K562 (cell line): ENCODE measurements around the gene SAMD9L. TPM values are rescaled to one million over a fixed set of nuclear protein-coding genes. Genes with fewer than 3 reads are reported as not detected.
A peak's percentile ranks its signal among the peaks of the same experiment; 100 is the strongest.

Experiments
- AFF1 ChIP-seq, 2 experiments: fragments of 450-650 bp; IDR thresholded peaks; 2 replicates each; pipeline ENCODE4 v1.6.1; 2018; ENCODE audit warnings: mild to moderate bottlenecking in 2 of 2, low read depth in 1 of 2; ENCODE audit not compliant: partially characterized antibody in 2 of 2
- ARNT ChIP-seq, 2 experiments: fragments of 450-650 bp; IDR thresholded peaks; 2 replicates each; pipeline ENCODE4 v1.6.1; 2016; ENCODE audit warnings: mild to moderate bottlenecking in 1 of 2
- ATF2 ChIP-seq: sonication (generic); formaldehyde crosslinking; IDR thresholded peaks from 2 replicates; pipeline ENCODE4 v1.8.1; 2022; ENCODE audit warnings: missing genetic modification reagents
- ATF7 ChIP-seq: fragments of 450-650 bp; IDR thresholded peaks from 2 replicates; pipeline ENCODE4 v1.7.1; 2014; ENCODE audit warnings: mild to moderate bottlenecking, moderate library complexity
- CBX5 ChIP-seq: IDR thresholded peaks from 2 replicates; pipeline ENCODE4 v1.6.1; 2014; ENCODE audit warnings: low read depth, borderline replicate concordance
- CEBPB ChIP-seq: fragments of 450-650 bp; IDR thresholded peaks from 2 replicates; pipeline ENCODE4 v1.6.1; 2016; ENCODE audit warnings: missing genetic modification characterization, missing compliant biosample characterization
- CSDE1 ChIP-seq, 2 experiments: fragments of 450-650 bp; IDR thresholded peaks; 2 replicates each; pipeline ENCODE4 v1.6.1; 2016; ENCODE audit warnings: mild to moderate bottlenecking in 1 of 2
- CTBP1 ChIP-seq: fragments of 450-650 bp; IDR thresholded peaks from 2 replicates; pipeline ENCODE4 v1.6.1; 2016; ENCODE audit warnings: borderline replicate concordance
- CXXC5 ChIP-seq: fragments of 250-450 bp; sonication (Bioruptor Pico); IDR thresholded peaks from 2 replicates; pipeline ENCODE4 v1.8.0; 2022; ENCODE audit warnings: inconsistent platforms, mild to moderate bottlenecking, moderate library complexity
- FOS ChIP-seq: IDR thresholded peaks from 3 replicates; pipeline ENCODE4 v1.6.1; 2011; ENCODE audit not compliant: insufficient read length; ENCODE audit errors: extremely low read depth
- HDAC1 ChIP-seq, 2 experiments: fragments of 450-650 bp; IDR thresholded peaks; 2 replicates each; pipeline ENCODE4 v1.6.1; 2016 to 2017; ENCODE audit warnings: inconsistent platforms in 1 of 2, mild to moderate bottlenecking in 1 of 2, moderate library complexity in 1 of 2
- KDM2B ChIP-seq: fragments of 250-450 bp; sonication (Bioruptor Pico); IDR thresholded peaks from 2 replicates; pipeline ENCODE4 v1.8.0; 2021; ENCODE audit warnings: mild to moderate bottlenecking, moderate library complexity
- NFYB ChIP-seq: IDR thresholded peaks from 2 replicates; pipeline ENCODE4 v1.6.1; 2011; ENCODE audit warnings: mild to moderate bottlenecking, moderate library complexity; ENCODE audit not compliant: insufficient read length; ENCODE audit errors: extremely low read depth
- POLR3G ChIP-seq: IDR thresholded peaks from 2 replicates; pipeline ENCODE4 v1.6.1; 2011; ENCODE audit not compliant: insufficient read length, insufficient replicate concordance; ENCODE audit errors: extremely low read depth
- PRMT5 ChIP-seq: sonication (generic); formaldehyde crosslinking; IDR thresholded peaks from 2 replicates; pipeline ENCODE4 v1.5.0; 2020; ENCODE audit warnings: missing genetic modification reagents
- RNF2 ChIP-seq: sonication (generic); IDR thresholded peaks from 2 replicates; pipeline ENCODE4 v1.6.1; 2016
- RUNX1 ChIP-seq: sonication (generic); IDR thresholded peaks from 2 replicates; pipeline ENCODE4 v1.6.1; 2016; ENCODE audit warnings: antibody characterized with exemption, low read depth
- SLC30A9 ChIP-seq: fragments of 250-450 bp; sonication (Bioruptor Pico); IDR thresholded peaks from 2 replicates; pipeline ENCODE4 v1.8.0; 2022; ENCODE audit warnings: mild to moderate bottlenecking, moderate library complexity
- SP2 ChIP-seq: IDR thresholded peaks from 2 replicates; pipeline ENCODE4 v1.6.1; 2011; ENCODE audit warnings: mild to moderate bottlenecking, low read depth, low read length, moderate library complexity; ENCODE audit not compliant: poor library complexity, severe bottlenecking; ENCODE audit errors: extremely low read depth
- ZNF143 ChIP-seq: sonication (generic); formaldehyde crosslinking; IDR thresholded peaks from 2 replicates; pipeline ENCODE4 v1.9.0; 2022; ENCODE audit warnings: mild to moderate bottlenecking, missing genetic modification reagents
- ZNF232 ChIP-seq: sonication (generic); formaldehyde crosslinking; IDR thresholded peaks from 2 replicates; pipeline ENCODE4 v1.8.0; 2022; ENCODE audit warnings: mild to moderate bottlenecking, missing genetic modification reagents
- ZNF3 ChIP-seq: fragments of 250-450 bp; sonication (Bioruptor Pico); IDR thresholded peaks from 2 replicates; pipeline ENCODE4 v1.5.0; 2021; ENCODE audit warnings: mild to moderate bottlenecking, moderate library complexity
- ZNF639 ChIP-seq, 2 experiments: fragments of 200-800 bp in 1 of 2; sonication (Bioruptor generic) in 1 of 2; sonication (generic) in 1 of 2; formaldehyde crosslinking in 1 of 2; IDR thresholded peaks in 1 of 2; conservative IDR thresholded peaks in 1 of 2; 2 replicates each; pipeline versions ENCODE4 v1.5.0 to v1.6.1; 2016 to 2020; ENCODE audit warnings: missing compliant biosample characterization in 1 of 2, missing genetic modification characterization in 1 of 2, missing genetic modification reagents in 1 of 2
- ZZZ3 ChIP-seq: fragments of 450-650 bp; IDR thresholded peaks from 2 replicates; pipeline ENCODE4 v1.6.1; 2016; ENCODE audit warnings: antibody characterized with exemption, mild to moderate bottlenecking, moderate library complexity
- polyA plus RNA-seq, 8 experiments: library from polyadenylated mRNA; depleted of rRNA in 4 of 8; stranded (reverse) in 5 of 8; unstranded in 3 of 8; fragments of >200 nt; fragmentation: Nextera tagmentation in 2 of 8; fragmentation: Illumina TruSeq in 1 of 8; extraction: Ambion mirVana in 2 of 8; extraction: Trizol in 1 of 8; gene quantifications; 2 replicates each; pipeline versions ENCODE4 v1.2.1 to v1.2.3, GENCODE V29; 2011 to 2014; ENCODE audit warnings: inconsistent platforms in 1 of 8, missing spikeins in 1 of 8
- total RNA-seq, 7 experiments: library from RNA; depleted of rRNA in 6 of 7; stranded (reverse); fragments of >200 nt in 6 of 7; fragmentation: Illumina TruSeq in 2 of 7; extraction: Trizol in 2 of 7; gene quantifications; 2 replicates each; pipeline versions ENCODE4 v1.2.1 to v1.2.3, GENCODE V29; 2011 to 2021; ENCODE audit warnings: low replicate concordance in 1 of 7

SAMD9L gene
- total and polyA plus RNA-seq, 9 of the 15 experiments (the other 6 are each of a cell fraction or from before 2014, with no cell fraction given) = 0.15 to 1.0 (median 0.48) TPM

GRCh38 chr7:93148727-93149126 is 542 bp upstream of the SAMD9L start (continued):
- TF ChIP-seq ZNF639 (CRISPR knock-in tag; conservative IDR thresholded peaks at IDR 0.05 in 1 of 2, IDR thresholded peaks at IDR 0.05 in 1 of 2) (peak in 1 of 2 experiments; percentile 93; a peak in 2 of 4 replicates), ATF2 (CRISPR knock-in tag) (no peak), RNF2 (no peak), CEBPB (tag) (no peak), ATF7 (no peak), CSDE1 (IDR thresholded peaks at IDR 0.05) (no peak), CBX5 (no peak), CTBP1 (no peak), RUNX1 (no peak), ZNF3 (CRISPR knock-in tag) (no peak), AFF1 (IDR thresholded peaks at IDR 0.05; ENCODE audit: low read depth in 1 of 2, partially characterized antibody in 2 of 2) (no peak), SP2 (no peak), ZNF143 (CRISPR knock-in tag) (no peak), NFYB (no peak), HDAC1 (IDR thresholded peaks at IDR 0.05) (no peak), FOS (no peak), CXXC5 (CRISPR knock-in tag) (0 out of 2 replicates have a peak, but pooled peaks have one; percentile 18), KDM2B (CRISPR knock-in tag) (no peak), ZNF232 (CRISPR knock-in tag) (no peak), POLR3G (no peak), PRMT5 (CRISPR knock-in tag) (no peak), ZZZ3 (no peak), ARNT (IDR thresholded peaks at IDR 0.05) (no peak), SLC30A9 (no peak)
